SU-DHL-6 (cell line): Measurements from ENCODE around the gene NPAS3.

Source experiments
- H2AFZ ChIP-seq: fragments of 200-600 bp; sonication (generic); 2 replicates; pipeline ENCODE4 v1.6.1; 2014; ENCODE audit warnings: low read depth, mild to moderate bottlenecking, moderate library complexity, mixed read lengths, antibody characterized with exemption, low read length; ENCODE audit not compliant: severe bottlenecking
- H3F3A ChIP-seq: fragments of 200-600 bp; shearing (Covaris generic); 2 replicates; pipeline ENCODE4 v1.6.0; 2016; ENCODE audit warnings: antibody characterized with exemption, mild to moderate bottlenecking; ENCODE audit not compliant: insufficient read depth
- H3K27ac ChIP-seq: fragments of 200-600 bp; sonication (generic); 2 replicates; pipeline ENCODE4 v1.5.1; 2016; ENCODE audit warnings: low read depth, mild to moderate bottlenecking, low read length, moderate library complexity, mixed read lengths
- H3K27me3 ChIP-seq: fragments of 200-600 bp; sonication (generic), shearing (Covaris generic); 2 replicates; pipeline ENCODE4 v1.6.0; 2014; ENCODE audit warnings: mild to moderate bottlenecking, low read length
- H3K36me3 ChIP-seq: fragments of 200-600 bp; sonication (generic); 2 replicates; pipeline ENCODE4 v1.6.1; 2014; ENCODE audit warnings: mild to moderate bottlenecking, low read length, mixed read lengths
- H3K4me2 ChIP-seq: fragments of 300-600, 200-600 bp; shearing (Covaris generic), sonication (generic); 2 replicates; pipeline ENCODE4 v1.6.0; 2014; ENCODE audit warnings: low read length, low read depth, mild to moderate bottlenecking; ENCODE audit not compliant: poor library complexity, severe bottlenecking
- H3K4me3 ChIP-seq: fragments of 200-600 bp; sonication (generic); 2 replicates; pipeline ENCODE4 v1.5.1; 2014; ENCODE audit warnings: antibody characterized with exemption, low read length, mild to moderate bottlenecking, mixed read lengths; ENCODE audit not compliant: insufficient read depth, poor library complexity, severe bottlenecking
- H3K79me2 ChIP-seq: fragments of 200-600 bp; sonication (generic); 2 replicates; pipeline ENCODE4 v1.6.1; 2014; ENCODE audit warnings: mild to moderate bottlenecking, low read length, moderate library complexity; ENCODE audit not compliant: insufficient read depth
- H3K9ac ChIP-seq: fragments of 200-600 bp; sonication (generic); 2 replicates; pipeline ENCODE4 v1.7.0; 2014; ENCODE audit warnings: mild to moderate bottlenecking, low read length
- H3K9me2 ChIP-seq: fragments of 200-600 bp; sonication (generic); replicated peaks from 2 replicates; pipeline ENCODE4 v1.6.1; 2014; ENCODE audit warnings: low read length; ENCODE audit not compliant: insufficient read depth
- H3K9me3 ChIP-seq: fragments of 200-600 bp; sonication (generic); 2 replicates; pipeline ENCODE4 v1.6.1; 2014; ENCODE audit warnings: low read length, mixed read lengths; ENCODE audit not compliant: insufficient read depth
- H4K20me1 ChIP-seq: fragments of 200-600 bp; sonication (generic); 2 replicates; pipeline ENCODE4 v1.6.1; 2014; ENCODE audit warnings: low read depth, mild to moderate bottlenecking, antibody characterized with exemption, low read length, moderate library complexity, mixed read lengths
- EZH2phosphoT487 ChIP-seq: fragments of 200-600 bp; sonication (generic), shearing (Covaris generic); conservative IDR thresholded peaks from 2 replicates; pipeline ENCODE4 v1.6.1; 2018; ENCODE audit warnings: mild to moderate bottlenecking, antibody characterized with exemption, low read length, moderate library complexity, mixed read lengths
- TF ChIP-seq, protein P1 (sequence below): fragments of 200-600 bp; sonication (generic); IDR thresholded peaks from one replicate; pipeline ENCODE4 v1.5.1; 2017; ENCODE audit warnings: antibody characterized with exemption, mild to moderate bottlenecking, low read length, moderate library complexity; ENCODE audit not compliant: insufficient read depth, poor library complexity, severe bottlenecking

The NPAS3 gene

DNA sequence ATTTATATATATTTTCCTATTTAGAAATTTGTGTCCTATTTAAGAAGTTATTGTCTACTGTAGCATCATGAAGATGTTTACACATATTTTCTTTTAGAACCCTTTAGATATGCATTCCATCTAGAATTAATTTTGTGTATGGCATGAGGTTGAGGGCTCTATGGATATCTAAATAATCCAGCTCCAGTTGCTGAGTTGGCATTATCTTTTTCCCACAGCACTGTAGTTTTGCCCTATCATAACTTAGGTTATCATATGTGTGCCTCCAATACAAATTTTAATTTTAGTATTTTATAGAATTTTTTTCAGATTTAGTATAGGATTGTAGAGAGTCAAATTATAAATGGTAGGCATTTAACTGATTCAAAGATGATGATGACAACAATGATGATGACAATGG lies 159.3 kb downstream of the NPAS3 start:
- no peak overlapping the region for H3K9ac ChIP-seq
- no peaks in the 10 kb centered on the region for H3K27me3 ChIP-seq
- no peak overlapping the region for H3K27ac ChIP-seq
- no peak overlapping the region for H3K4me3 ChIP-seq
- no peaks in the 10 kb centered on the region for H3K79me2 ChIP-seq
- no peak overlapping the region for H2AFZ ChIP-seq
- H3K4me2 ChIP-seq: no peak overlapping the region
- TF ChIP-seq EZH2phosphoT487: no peak
- TF ChIP-seq, protein P1, sequence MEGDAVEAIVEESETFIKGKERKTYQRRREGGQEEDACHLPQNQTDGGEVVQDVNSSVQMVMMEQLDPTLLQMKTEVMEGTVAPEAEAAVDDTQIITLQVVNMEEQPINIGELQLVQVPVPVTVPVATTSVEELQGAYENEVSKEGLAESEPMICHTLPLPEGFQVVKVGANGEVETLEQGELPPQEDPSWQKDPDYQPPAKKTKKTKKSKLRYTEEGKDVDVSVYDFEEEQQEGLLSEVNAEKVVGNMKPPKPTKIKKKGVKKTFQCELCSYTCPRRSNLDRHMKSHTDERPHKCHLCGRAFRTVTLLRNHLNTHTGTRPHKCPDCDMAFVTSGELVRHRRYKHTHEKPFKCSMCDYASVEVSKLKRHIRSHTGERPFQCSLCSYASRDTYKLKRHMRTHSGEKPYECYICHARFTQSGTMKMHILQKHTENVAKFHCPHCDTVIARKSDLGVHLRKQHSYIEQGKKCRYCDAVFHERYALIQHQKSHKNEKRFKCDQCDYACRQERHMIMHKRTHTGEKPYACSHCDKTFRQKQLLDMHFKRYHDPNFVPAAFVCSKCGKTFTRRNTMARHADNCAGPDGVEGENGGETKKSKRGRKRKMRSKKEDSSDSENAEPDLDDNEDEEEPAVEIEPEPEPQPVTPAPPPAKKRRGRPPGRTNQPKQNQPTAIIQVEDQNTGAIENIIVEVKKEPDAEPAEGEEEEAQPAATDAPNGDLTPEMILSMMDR: no peak
- H3K36me3 ChIP-seq: no peaks in the 10 kb centered on the region
- H4K20me1 ChIP-seq: no peaks in the 10 kb centered on the region
- no peaks in the 10 kb centered on the region for H3K9me2 ChIP-seq
- H3K9me3 ChIP-seq: no peaks in the 10 kb centered on the region; the same call in 1 of the 2 replicates
- H3F3A ChIP-seq: no peaks in the 10 kb centered on the region

DNA sequence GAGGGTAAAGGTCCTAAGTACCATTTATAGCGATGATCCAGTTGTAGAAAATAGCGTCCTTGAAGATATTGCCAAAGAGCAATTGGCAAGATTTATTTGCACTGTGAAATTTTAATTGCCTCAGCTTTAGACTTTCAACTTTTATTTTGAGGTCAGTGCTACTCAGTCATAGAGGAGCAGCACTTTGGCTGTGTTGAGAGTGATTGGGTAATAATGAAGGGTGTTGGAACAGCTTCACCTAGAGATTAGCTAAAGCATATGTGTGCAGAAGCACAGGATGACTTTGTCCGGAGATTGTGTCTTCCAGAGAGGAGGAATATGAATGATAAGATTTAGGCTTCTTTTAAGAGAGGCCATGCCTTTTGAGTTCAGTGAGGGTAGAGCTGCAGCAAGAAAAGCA lies 164.8 kb downstream of the NPAS3 start:
- Histone ChIP-seq H2AFZ (no peak overlapping the region), H3K4me3 (no peak overlapping the region), H3K9me2 (no peaks in the 10 kb centered on the region), H4K20me1 (no peaks in the 10 kb centered on the region), H3K27ac (no peak overlapping the region), H3K9ac (no peak overlapping the region), H3K79me2 (no peaks in the 10 kb centered on the region), H3F3A (no peaks in the 10 kb centered on the region), H3K27me3 (no peaks in the 10 kb centered on the region), H3K4me2 (no peak overlapping the region), H3K9me3 (no peaks in the 10 kb centered on the region; the same call in 1 of the 2 replicates), H3K36me3 (no peaks in the 10 kb centered on the region)
- no peak for TF ChIP-seq EZH2phosphoT487
- TF ChIP-seq, protein P1: no peak

DNA sequence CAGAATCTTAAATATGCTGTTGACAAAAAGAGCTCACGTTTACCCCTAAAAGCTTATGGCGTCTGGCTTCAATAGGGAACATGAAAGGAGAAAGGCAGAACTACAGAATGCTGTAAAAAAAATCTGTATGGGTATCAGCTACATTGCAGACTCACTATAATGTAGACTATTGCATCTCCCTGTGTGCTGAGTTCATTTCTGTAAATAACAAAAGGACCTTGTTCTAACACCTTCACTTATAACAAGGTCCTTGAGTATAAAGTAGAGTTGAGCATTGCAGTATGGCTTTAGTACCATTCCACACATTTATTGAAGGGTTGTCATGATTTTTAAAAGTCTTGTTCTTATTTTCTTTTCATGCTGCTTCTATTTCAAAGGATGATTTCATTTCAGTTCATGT lies 165.3 kb downstream of the NPAS3 start:
- Histone ChIP-seq H3K27me3 (no peaks in the 10 kb centered on the region), H3K27ac (no peak overlapping the region), H3K36me3 (no peaks in the 10 kb centered on the region), H2AFZ (no peak overlapping the region), H3F3A (no peaks in the 10 kb centered on the region), H3K79me2 (no peaks in the 10 kb centered on the region), H3K9ac (no peak overlapping the region), H3K4me3 (no peak overlapping the region), H3K4me2 (no peak overlapping the region), H3K9me3 (no peaks in the 10 kb centered on the region), H3K9me2 (no peaks in the 10 kb centered on the region), H4K20me1 (no peaks in the 10 kb centered on the region)
- TF ChIP-seq, protein P1: no peak
- TF ChIP-seq EZH2phosphoT487: no peak
